ENCODE measurements around the gene C11orf24. TPM values are rescaled to one million over a fixed set of nuclear protein-coding genes. Genes with fewer than 3 reads are reported as not detected.

Gene C11orf24
- polyA plus RNA-seq, 1 of the 3 experiments (the other 2 are of a cell fraction), result 50.9 TPM

GRCh38 chr11:68297494-68297811 is 25.7 kb upstream of the C11orf24 start:
- Histone ChIP-seq H3K9ac (no peak overlapping the region), H3K79me2 (ENCODE audit: insufficient read depth) (no peaks in the 10 kb centered on the region), H3K9me3 (no peaks in the 10 kb centered on the region), H3K4me3 (ENCODE audit: low read depth in 2 of 2, low read length in 1 of 2) (peak overlapping the region in 1 of 2 experiments; percentile 34; a peak in 1 of 4 replicates), H3K27me3 (ENCODE audit: insufficient read depth) (no peaks in the 10 kb centered on the region), H3K4me1 (ENCODE audit: control insufficient read depth in 1 of 2, insufficient read depth in 2 of 2, low read depth in 1 of 2, low read length in 1 of 2) (peaks cover 0 to 4% of the 10 kb centered on the region in 2 experiments; a peak in 1 of 4 replicates), H4K20me1 (ENCODE audit: insufficient read depth) (no peaks in the 10 kb centered on the region), H3K27ac (ENCODE audit: low read depth in 2 of 2, low read length in 1 of 2) (no peak overlapping the region), H3K36me3 (replicated peaks in 1 of 2; ENCODE audit: control insufficient read depth in 1 of 2, insufficient read depth in 2 of 2, low read length in 1 of 2) (no peaks in the 10 kb centered on the region), H2AFZ (ENCODE audit: low read depth) (peak overlapping the region; percentile 47; the same call in 1 of the 2 replicates), H3K4me2 (peak overlapping the region; percentile 41; the same call in 1 of the 2 replicates), H3K9me2 (no peaks in the 10 kb centered on the region), H3F3A (replicated peaks; ENCODE audit: insufficient read depth) (no peaks in the 10 kb centered on the region)
- ChIA-PET POLR2A (interaction anchor here (0.9 to 1.3 kb wide), 2 partner anchors 40 to 73 kb away, joined by 3 read pairs; no protein-coding TSS in a partner anchor), CTCF (interaction anchor here (0.8 to 5.8 kb wide), 29 partner anchors 11 to 547 kb away, joined by 3 to 170 read pairs (median 7); partner anchors contain the start of genes C11orf24, LRP5 and NDUFS8)
- TF ChIP-seq SMC3 (IDR thresholded peaks at IDR 0.05; ENCODE audit: low read depth, low read length) (no peak), TAF1 (IDR thresholded peaks at IDR 0.05; ENCODE audit: borderline replicate concordance, low read depth, low read length) (no peak), ELF1 (IDR thresholded peaks at IDR 0.05) (no peak), RCOR1 (IDR thresholded peaks at IDR 0.05; ENCODE audit: low read length) (no peak), MEF2A (IDR thresholded peaks at IDR 0.05; ENCODE audit: borderline replicate concordance, low read depth) (no peak), FOXJ3 (CRISPR knock-in tag; IDR thresholded peaks at IDR 0.05) (no peak), NRF1 (IDR thresholded peaks at IDR 0.05; ENCODE audit: low read depth, low read length) (no peak), NFIC (IDR thresholded peaks at IDR 0.05; ENCODE audit: borderline replicate concordance) (no peak), SIN3A (IDR thresholded peaks at IDR 0.05; ENCODE audit: borderline replicate concordance, low read depth, low read length) (no peak), RXRA (IDR thresholded peaks at IDR 0.05; ENCODE audit: borderline replicate concordance, low read depth) (no peak), EP300 (IDR thresholded peaks at IDR 0.05; ENCODE audit: borderline replicate concordance in 1 of 2, low read depth in 1 of 2, low read length in 1 of 2) (no peak)
- TF ChIP-seq, protein P1, sequence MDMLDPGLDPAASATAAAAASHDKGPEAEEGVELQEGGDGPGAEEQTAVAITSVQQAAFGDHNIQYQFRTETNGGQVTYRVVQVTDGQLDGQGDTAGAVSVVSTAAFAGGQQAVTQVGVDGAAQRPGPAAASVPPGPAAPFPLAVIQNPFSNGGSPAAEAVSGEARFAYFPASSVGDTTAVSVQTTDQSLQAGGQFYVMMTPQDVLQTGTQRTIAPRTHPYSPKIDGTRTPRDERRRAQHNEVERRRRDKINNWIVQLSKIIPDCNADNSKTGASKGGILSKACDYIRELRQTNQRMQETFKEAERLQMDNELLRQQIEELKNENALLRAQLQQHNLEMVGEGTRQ (IDR thresholded peaks at IDR 0.05; ENCODE audit: borderline replicate concordance, low read depth, low read length), result no peak
- TF ChIP-seq, protein P2, sequence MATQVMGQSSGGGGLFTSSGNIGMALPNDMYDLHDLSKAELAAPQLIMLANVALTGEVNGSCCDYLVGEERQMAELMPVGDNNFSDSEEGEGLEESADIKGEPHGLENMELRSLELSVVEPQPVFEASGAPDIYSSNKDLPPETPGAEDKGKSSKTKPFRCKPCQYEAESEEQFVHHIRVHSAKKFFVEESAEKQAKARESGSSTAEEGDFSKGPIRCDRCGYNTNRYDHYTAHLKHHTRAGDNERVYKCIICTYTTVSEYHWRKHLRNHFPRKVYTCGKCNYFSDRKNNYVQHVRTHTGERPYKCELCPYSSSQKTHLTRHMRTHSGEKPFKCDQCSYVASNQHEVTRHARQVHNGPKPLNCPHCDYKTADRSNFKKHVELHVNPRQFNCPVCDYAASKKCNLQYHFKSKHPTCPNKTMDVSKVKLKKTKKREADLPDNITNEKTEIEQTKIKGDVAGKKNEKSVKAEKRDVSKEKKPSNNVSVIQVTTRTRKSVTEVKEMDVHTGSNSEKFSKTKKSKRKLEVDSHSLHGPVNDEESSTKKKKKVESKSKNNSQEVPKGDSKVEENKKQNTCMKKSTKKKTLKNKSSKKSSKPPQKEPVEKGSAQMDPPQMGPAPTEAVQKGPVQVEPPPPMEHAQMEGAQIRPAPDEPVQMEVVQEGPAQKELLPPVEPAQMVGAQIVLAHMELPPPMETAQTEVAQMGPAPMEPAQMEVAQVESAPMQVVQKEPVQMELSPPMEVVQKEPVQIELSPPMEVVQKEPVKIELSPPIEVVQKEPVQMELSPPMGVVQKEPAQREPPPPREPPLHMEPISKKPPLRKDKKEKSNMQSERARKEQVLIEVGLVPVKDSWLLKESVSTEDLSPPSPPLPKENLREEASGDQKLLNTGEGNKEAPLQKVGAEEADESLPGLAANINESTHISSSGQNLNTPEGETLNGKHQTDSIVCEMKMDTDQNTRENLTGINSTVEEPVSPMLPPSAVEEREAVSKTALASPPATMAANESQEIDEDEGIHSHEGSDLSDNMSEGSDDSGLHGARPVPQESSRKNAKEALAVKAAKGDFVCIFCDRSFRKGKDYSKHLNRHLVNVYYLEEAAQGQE (IDR thresholded peaks at IDR 0.05; ENCODE audit: low read depth, low read length), result no peak
- 43% methylated on average over 10 of the region's 10 CpGs for WGBS (ENCODE audit: low lambda C conversion rate)
- no peak for DNase-seq

DNA sequence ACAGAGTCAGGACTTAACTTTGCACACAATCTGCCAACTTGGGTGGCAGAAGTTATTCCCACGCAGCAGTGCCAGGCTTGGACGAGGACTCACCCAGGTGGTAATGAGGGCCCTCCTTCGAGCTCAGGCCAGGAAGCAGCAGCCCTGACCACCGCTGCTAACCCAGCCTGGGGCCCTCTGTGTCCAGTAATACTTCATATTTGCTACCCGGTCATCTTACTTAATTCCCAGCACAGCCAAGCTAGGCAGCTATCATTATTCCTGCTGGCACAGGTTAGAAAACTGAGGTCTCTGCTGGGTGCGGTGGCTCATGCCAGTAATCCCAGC is 25.2 kb upstream of the C11orf24 start:
- no peaks in the 10 kb centered on the region for H3K9me2 ChIP-seq
- H3K9me3 ChIP-seq, result no peaks in the 10 kb centered on the region
- H3K4me2 ChIP-seq, result no peak overlapping the region
- no peak overlapping the region for H2AFZ ChIP-seq (ENCODE audit: low read depth)
- H3K79me2 ChIP-seq (ENCODE audit: insufficient read depth), result no peaks in the 10 kb centered on the region
- H4K20me1 ChIP-seq (ENCODE audit: insufficient read depth), result no peaks in the 10 kb centered on the region
- DNase-seq, result no peak
- H3K4me1 ChIP-seq (ENCODE audit: control insufficient read depth in 1 of 2, insufficient read depth in 2 of 2, low read depth in 1 of 2, low read length in 1 of 2), result peaks cover 0 to 2% of the 10 kb centered on the region in 2 experiments; a peak in 1 of 4 replicates
- CTCF ChIA-PET, result interaction anchor here (0.8 to 5.8 kb wide), 23 partner anchors 10 to 547 kb away, joined by 3 to 170 read pairs (median 9); partner anchors contain the start of genes C11orf24 and LRP5
- no peaks in the 10 kb centered on the region for H3F3A ChIP-seq (replicated peaks; ENCODE audit: insufficient read depth)
- H3K9ac ChIP-seq, result no peak overlapping the region
- no peaks in the 10 kb centered on the region for H3K36me3 ChIP-seq (replicated peaks in 1 of 2; ENCODE audit: control insufficient read depth in 1 of 2, insufficient read depth in 2 of 2, low read length in 1 of 2)
- no peak overlapping the region for H3K27ac ChIP-seq (ENCODE audit: low read depth in 2 of 2, low read length in 1 of 2)
- no peak overlapping the region for H3K4me3 ChIP-seq (ENCODE audit: low read depth in 2 of 2, low read length in 1 of 2)
- WGBS (ENCODE audit: low lambda C conversion rate), result 80% methylated on average over 3 of the region's 6 CpGs
- POLR2A ChIA-PET, result interaction anchor here (0.9 kb wide), 1 partner anchor 40 kb away, joined by 3 read pairs; no protein-coding TSS in a partner anchor
- H3K27me3 ChIP-seq (ENCODE audit: insufficient read depth), result no peaks in the 10 kb centered on the region
- TF ChIP-seq GABPA (IDR thresholded peaks at IDR 0.05; ENCODE audit: low read depth) (no peak), FOXJ3 (CRISPR knock-in tag; IDR thresholded peaks at IDR 0.05) (no peak), JUND (IDR thresholded peaks at IDR 0.05) (no peak), TAF1 (IDR thresholded peaks at IDR 0.05; ENCODE audit: borderline replicate concordance, low read depth, low read length) (no peak), NRF1 (IDR thresholded peaks at IDR 0.05; ENCODE audit: low read depth, low read length) (no peak), MEF2A (IDR thresholded peaks at IDR 0.05; ENCODE audit: borderline replicate concordance, low read depth) (no peak), YY1 (IDR thresholded peaks at IDR 0.05; ENCODE audit: low read depth) (no peak), SIN3A (IDR thresholded peaks at IDR 0.05; ENCODE audit: borderline replicate concordance, low read depth, low read length) (no peak), PBX3 (IDR thresholded peaks at IDR 0.05) (no peak)
- TF ChIP-seq, protein P2 (IDR thresholded peaks at IDR 0.05; ENCODE audit: low read depth, low read length), result no peak
- TF ChIP-seq, protein P3, sequence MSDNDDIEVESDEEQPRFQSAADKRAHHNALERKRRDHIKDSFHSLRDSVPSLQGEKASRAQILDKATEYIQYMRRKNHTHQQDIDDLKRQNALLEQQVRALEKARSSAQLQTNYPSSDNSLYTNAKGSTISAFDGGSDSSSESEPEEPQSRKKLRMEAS (IDR thresholded peaks at IDR 0.05; ENCODE audit: low read depth), result no peak

All from SK-N-SH (cell line).